HepG2 (cell line): ENCODE measurements around the gene COX6A2. TPM values are rescaled to one million over a fixed set of nuclear protein-coding genes. Genes with fewer than 3 reads are reported as not detected.

Source experiments
- CHD4 ChIP-seq: fragments of 200-600 bp; sonication (generic); IDR thresholded peaks from 2 replicates; pipeline ENCODE4 v1.7.0; 2017; ENCODE audit warnings: mild to moderate bottlenecking, low read length, borderline replicate concordance
- ETS1 ChIP-seq: sonication (generic); formaldehyde crosslinking; IDR thresholded peaks from 2 replicates; pipeline ENCODE4 v1.4.0; 2020; ENCODE audit warnings: missing genetic modification reagents
- JUND ChIP-seq: sonication (generic); formaldehyde crosslinking; IDR thresholded peaks from 2 replicates; pipeline ENCODE4 v1.8.0; 2022; ENCODE audit warnings: mild to moderate bottlenecking, missing genetic modification reagents
- PBX3 ChIP-seq: sonication (generic); formaldehyde crosslinking; IDR thresholded peaks from 2 replicates; pipeline ENCODE4 v1.8.1; 2023; ENCODE audit warnings: missing genetic modification reagents, inconsistent platforms, borderline replicate concordance
- PHF21A ChIP-seq: sonication (generic); formaldehyde crosslinking; IDR thresholded peaks from 2 replicates; pipeline ENCODE4 v1.5.0; 2020; ENCODE audit warnings: mild to moderate bottlenecking, missing genetic modification reagents
- TIGD3 ChIP-seq: sonication (generic); formaldehyde crosslinking; IDR thresholded peaks from 2 replicates; pipeline ENCODE4 v1.5.1; 2020; ENCODE audit warnings: mild to moderate bottlenecking, missing genetic modification reagents, borderline replicate concordance
- XRCC5 ChIP-seq: fragments of 200-400 bp; formaldehyde crosslinking; optimal IDR thresholded peaks from 2 replicates; pipeline ENCODE3; 2017; ENCODE audit warnings: mild to moderate bottlenecking, low read length
- ZBTB38 ChIP-seq: sonication (generic); formaldehyde crosslinking; IDR thresholded peaks from 2 replicates; pipeline ENCODE4 v1.5.1; 2020; ENCODE audit warnings: mild to moderate bottlenecking, missing genetic modification reagents
- ZFX ChIP-seq: sonication (generic); formaldehyde crosslinking; IDR thresholded peaks from 2 replicates; pipeline ENCODE4 v1.4.0; 2020; ENCODE audit warnings: mild to moderate bottlenecking, low read depth, missing genetic modification reagents, moderate library complexity
- ZNF235 ChIP-seq: sonication (generic); formaldehyde crosslinking; IDR thresholded peaks from 2 replicates; pipeline ENCODE4 v1.8.1; 2023; ENCODE audit warnings: mild to moderate bottlenecking, missing genetic modification reagents, borderline replicate concordance
- ZNF329 ChIP-seq: sonication (generic); formaldehyde crosslinking; IDR thresholded peaks from 2 replicates; pipeline ENCODE4 v1.9.0; 2021; ENCODE audit warnings: low read depth, mild to moderate bottlenecking, missing genetic modification reagents
- ZNF580 ChIP-seq: IDR thresholded peaks from 2 replicates; pipeline ENCODE4 v1.6.1; 2016; ENCODE audit warnings: low read depth, borderline replicate concordance
- ZNF772 ChIP-seq: sonication (generic); formaldehyde crosslinking; IDR thresholded peaks from 2 replicates; pipeline ENCODE4 v1.5.0; 2020; ENCODE audit warnings: mild to moderate bottlenecking, missing genetic modification reagents
- ZNF883 ChIP-seq: sonication (generic); formaldehyde crosslinking; IDR thresholded peaks from 2 replicates; pipeline ENCODE4 v1.5.1; 2020; ENCODE audit warnings: mild to moderate bottlenecking, missing genetic modification reagents; ENCODE audit errors: not compliant biosample characterization
- polyA plus RNA-seq, 8 experiments: library from polyadenylated mRNA; depleted of rRNA in 3 of 8; stranded (reverse) in 7 of 8; unstranded in 1 of 8; fragments of >200 nt; fragmentation: Illumina TruSeq in 4 of 8; extraction: Trizol in 4 of 8; gene quantifications; 2 replicates each; pipeline versions ENCODE4 v1.2.1 to v1.2.3, GENCODE V29; 2011 to 2016; ENCODE audit warnings: low read depth in 4 of 8, missing spikeins in 1 of 8, mixed read lengths in 1 of 8; ENCODE audit not compliant: insufficient read depth in 1 of 8
- total RNA-seq, 5 experiments: library from RNA; depleted of rRNA; stranded (reverse); fragments of >200 nt; fragmentation: Illumina TruSeq; extraction: Trizol; gene quantifications; 2 replicates each; pipeline ENCODE4 v1.2.3, GENCODE V29; 2016; ENCODE audit warnings: low read depth in 1 of 5
- TF ChIP-seq, protein P1 (sequence below): IDR thresholded peaks from 2 replicates; pipeline ENCODE4 v1.6.1; 2016; ENCODE audit warnings: control low read depth
- TF ChIP-seq, protein P2 (sequence below): sonication (generic); formaldehyde crosslinking; IDR thresholded peaks from 2 replicates; pipeline ENCODE4 v1.8.0; 2022; ENCODE audit warnings: low read depth, missing genetic modification reagents
- TF ChIP-seq, protein P3 (sequence below): sonication (generic); formaldehyde crosslinking; IDR thresholded peaks from 2 replicates; pipeline ENCODE4 v1.5.1; 2020; ENCODE audit warnings: missing genetic modification reagents, mild to moderate bottlenecking, borderline replicate concordance

The COX6A2 gene
- total and polyA plus RNA-seq, 2 of the 13 experiments (the other 11 are each of a cell fraction or from before 2014, with no cell fraction given), result not detected

DNA sequence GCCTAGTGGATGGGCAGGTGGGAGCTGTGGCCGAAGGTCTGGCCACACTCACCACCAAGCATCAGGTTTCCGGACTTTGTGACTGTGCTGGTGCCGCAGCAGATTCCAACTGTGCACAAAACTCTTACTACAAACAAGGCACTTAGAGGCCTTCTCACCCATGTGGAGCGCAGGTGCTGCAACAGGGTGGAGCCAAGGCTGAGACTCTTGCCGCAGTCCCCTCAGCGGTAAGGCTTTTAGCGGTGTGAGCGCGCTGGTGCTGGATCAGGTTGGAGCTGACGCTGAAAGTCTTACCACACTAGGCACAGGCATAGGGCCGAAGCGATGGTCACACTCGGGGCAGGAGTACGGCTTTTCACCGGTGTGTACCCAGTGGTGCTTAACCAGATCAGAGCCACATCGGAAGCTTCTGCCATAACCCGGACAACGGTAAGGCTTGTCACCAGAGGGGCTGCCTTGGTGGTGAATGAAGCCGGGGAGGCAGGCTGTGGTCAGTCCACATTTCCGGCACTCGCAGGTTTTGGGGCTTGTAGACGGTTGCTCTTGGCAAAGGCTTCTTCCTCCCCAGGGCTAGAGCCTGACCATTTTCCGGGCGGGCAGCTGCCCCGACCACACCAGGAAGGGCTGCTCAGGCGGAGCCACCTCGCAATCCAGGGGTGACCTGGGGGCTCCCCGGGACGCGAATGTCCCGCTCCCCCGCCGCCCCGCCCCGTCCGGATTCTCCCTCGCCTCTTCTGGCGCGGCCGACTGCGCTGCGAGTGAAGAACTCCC, 30.1 kb upstream of the COX6A2 start (continued):
- peak; percentile 92 for TF ChIP-seq ZNF580 (CRISPR knock-in tag)
- peak; percentile 73; the same call in 1 of the 2 replicates for TF ChIP-seq JUND (CRISPR knock-in tag)
- peak; percentile 97 for TF ChIP-seq ZFX
- TF ChIP-seq TIGD3 (CRISPR knock-in tag), result peak; percentile 25; the same call in 1 of the 2 replicates
- peak; percentile 81; the same call in 1 of the 2 replicates for TF ChIP-seq ZBTB38 (CRISPR knock-in tag)
- TF ChIP-seq PHF21A (CRISPR knock-in tag), result peak; percentile 86
- TF ChIP-seq, protein P1, sequence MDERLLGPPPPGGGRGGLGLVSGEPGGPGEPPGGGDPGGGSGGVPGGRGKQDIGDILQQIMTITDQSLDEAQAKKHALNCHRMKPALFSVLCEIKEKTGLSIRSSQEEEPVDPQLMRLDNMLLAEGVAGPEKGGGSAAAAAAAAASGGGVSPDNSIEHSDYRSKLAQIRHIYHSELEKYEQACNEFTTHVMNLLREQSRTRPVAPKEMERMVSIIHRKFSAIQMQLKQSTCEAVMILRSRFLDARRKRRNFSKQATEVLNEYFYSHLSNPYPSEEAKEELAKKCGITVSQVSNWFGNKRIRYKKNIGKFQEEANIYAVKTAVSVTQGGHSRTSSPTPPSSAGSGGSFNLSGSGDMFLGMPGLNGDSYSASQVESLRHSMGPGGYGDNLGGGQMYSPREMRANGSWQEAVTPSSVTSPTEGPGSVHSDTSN (CRISPR knock-in tag), result no peak
- peak; percentile 95 for TF ChIP-seq XRCC5
- peak; percentile 80 for TF ChIP-seq ZNF883 (CRISPR knock-in tag)
- no peak; the same call in 1 of the 2 replicates for TF ChIP-seq ZNF235
- TF ChIP-seq ETS1 (CRISPR knock-in tag), result no peak
- 0 out of 2 replicates have a peak, but pooled peaks have one; percentile 54 for TF ChIP-seq CHD4
- peak; percentile 69; the same call in 1 of the 2 replicates for TF ChIP-seq ZNF329
- peak; percentile 97 for TF ChIP-seq ZNF772 (CRISPR knock-in tag)
- TF ChIP-seq, protein P2, sequence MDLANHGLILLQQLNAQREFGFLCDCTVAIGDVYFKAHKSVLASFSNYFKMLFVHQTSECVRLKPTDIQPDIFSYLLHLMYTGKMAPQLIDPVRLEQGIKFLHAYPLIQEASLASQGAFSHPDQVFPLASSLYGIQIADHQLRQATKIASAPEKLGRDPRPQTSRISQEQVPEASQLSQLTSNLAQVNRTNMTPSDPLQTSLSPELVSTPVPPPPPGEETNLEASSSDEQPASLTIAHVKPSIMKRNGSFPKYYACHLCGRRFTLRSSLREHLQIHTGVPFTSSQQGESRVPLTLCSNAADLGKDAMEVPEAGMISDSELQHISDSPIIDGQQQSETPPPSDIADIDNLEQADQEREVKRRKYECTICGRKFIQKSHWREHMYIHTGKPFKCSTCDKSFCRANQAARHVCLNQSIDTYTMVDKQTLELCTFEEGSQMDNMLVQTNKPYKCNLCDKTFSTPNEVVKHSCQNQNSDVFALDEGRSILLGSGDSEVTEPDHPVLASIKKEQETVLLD (CRISPR knock-in tag), result peak; percentile 86; the same call in 1 of the 2 replicates
- TF ChIP-seq, protein P3, sequence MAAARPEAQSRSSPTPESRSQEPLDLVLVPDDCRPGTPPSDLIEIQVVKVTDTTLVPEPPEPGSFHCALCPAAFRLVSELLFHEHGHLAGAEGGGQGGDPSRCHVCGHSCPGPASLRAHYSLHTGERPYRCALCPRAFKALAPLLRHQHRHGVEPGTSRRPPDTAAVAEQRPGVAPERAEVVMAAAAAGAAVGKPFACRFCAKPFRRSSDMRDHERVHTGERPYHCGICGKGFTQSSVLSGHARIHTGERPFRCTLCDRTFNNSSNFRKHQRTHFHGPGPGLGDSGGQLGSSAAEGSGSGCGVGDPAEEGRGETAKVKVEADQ (CRISPR knock-in tag), result peak; percentile 94
- TF ChIP-seq PBX3 (CRISPR knock-in tag), result no peak; the same call in 1 of the 2 replicates
